OCI-LY1 (cell line): ENCODE measurements around the gene DVL1.

Experiments
- H2AFZ ChIP-seq: fragments of 200-600 bp; sonication (generic), shearing (Covaris generic); 2 replicates; pipeline ENCODE4 v1.6.0; 2014; ENCODE audit warnings: antibody characterized with exemption, mild to moderate bottlenecking, low read length
- H3F3A ChIP-seq: fragments of 200-600 bp; sonication (generic), shearing (Covaris generic); 2 replicates; pipeline ENCODE4 v1.6.0; 2014; ENCODE audit warnings: mild to moderate bottlenecking, antibody characterized with exemption, low read length, moderate library complexity; ENCODE audit not compliant: insufficient read depth
- H3K27ac ChIP-seq: fragments of 200-600 bp; sonication (generic); 2 replicates; pipeline ENCODE4 v1.5.1; 2014; ENCODE audit warnings: low read length, mixed run types, mild to moderate bottlenecking, low read depth; ENCODE audit not compliant: poor library complexity, severe bottlenecking
- H3K27me3 ChIP-seq: fragments of 200-600 bp; sonication (generic); 2 replicates; pipeline ENCODE4 v1.6.0; 2014; ENCODE audit warnings: antibody characterized with exemption, mild to moderate bottlenecking, low read length, moderate library complexity; ENCODE audit not compliant: insufficient read depth
- H3K36me3 ChIP-seq: fragments of 200-600 bp; sonication (generic); 2 replicates; pipeline ENCODE4 v1.6.1; 2014; ENCODE audit warnings: mild to moderate bottlenecking, antibody characterized with exemption, low read length, moderate library complexity, mixed read lengths; ENCODE audit not compliant: insufficient read depth
- H3K4me1 ChIP-seq: fragments of 200-600 bp; sonication (generic); 2 replicates; pipeline ENCODE4 v1.5.1; 2014; ENCODE audit warnings: mild to moderate bottlenecking, low read length, moderate library complexity; ENCODE audit not compliant: insufficient read depth, severe bottlenecking
- H3K4me2 ChIP-seq: fragments of 200-600 bp; sonication (generic), shearing (Covaris generic); 2 replicates; pipeline ENCODE4 v1.6.1; 2014; ENCODE audit warnings: low read length
- H3K4me3 ChIP-seq: fragments of 200-600 bp; sonication (generic); 2 replicates; pipeline ENCODE4 v1.5.1; 2014; ENCODE audit warnings: low read length, low read depth, mild to moderate bottlenecking, mixed read lengths; ENCODE audit not compliant: poor library complexity, severe bottlenecking
- H3K79me2 ChIP-seq: fragments of 200-600 bp; shearing (Covaris generic); 2 replicates; pipeline ENCODE4 v1.6.1; 2016; ENCODE audit warnings: mixed run types, low read length, mixed read lengths; ENCODE audit not compliant: insufficient read depth
- H3K9ac ChIP-seq: fragments of 200-600 bp; sonication (generic), shearing (Covaris generic); 2 replicates; pipeline ENCODE4 v1.6.1; 2014; ENCODE audit warnings: mild to moderate bottlenecking, low read length, mixed read lengths
- H3K9me2 ChIP-seq: fragments of 200-600 bp; sonication (generic), shearing (Covaris generic); 2 replicates; pipeline ENCODE4 v1.6.1; 2014; ENCODE audit warnings: low read depth, mild to moderate bottlenecking, low read length, mixed read lengths
- H3K9me3 ChIP-seq: fragments of 200-600 bp; shearing (Covaris generic); 2 replicates; pipeline ENCODE4 v1.6.1; 2014; ENCODE audit warnings: low read length, mixed read lengths
- H4K20me1 ChIP-seq: fragments of 200-600 bp; sonication (generic), shearing (Covaris generic); 2 replicates; pipeline ENCODE4 v1.6.0; 2016; ENCODE audit warnings: mild to moderate bottlenecking, low read length; ENCODE audit not compliant: insufficient read depth
- EZH2 ChIP-seq: fragments of 200-600 bp; sonication (generic), shearing (Covaris generic); IDR thresholded peaks from 2 replicates; pipeline ENCODE4 v1.8.0; 2017; ENCODE audit warnings: borderline replicate concordance, mixed run types, mild to moderate bottlenecking, antibody characterized with exemption, low read length, moderate library complexity, mixed read lengths
- TF ChIP-seq, protein P1 (sequence below): fragments of 200-600 bp; sonication (generic), shearing (Covaris generic); IDR thresholded peaks from 2 replicates; pipeline ENCODE4 v1.5.1; 2017; ENCODE audit warnings: mild to moderate bottlenecking, antibody characterized with exemption, low read length, moderate library complexity, mixed read lengths

DVL1 gene

DNA sequence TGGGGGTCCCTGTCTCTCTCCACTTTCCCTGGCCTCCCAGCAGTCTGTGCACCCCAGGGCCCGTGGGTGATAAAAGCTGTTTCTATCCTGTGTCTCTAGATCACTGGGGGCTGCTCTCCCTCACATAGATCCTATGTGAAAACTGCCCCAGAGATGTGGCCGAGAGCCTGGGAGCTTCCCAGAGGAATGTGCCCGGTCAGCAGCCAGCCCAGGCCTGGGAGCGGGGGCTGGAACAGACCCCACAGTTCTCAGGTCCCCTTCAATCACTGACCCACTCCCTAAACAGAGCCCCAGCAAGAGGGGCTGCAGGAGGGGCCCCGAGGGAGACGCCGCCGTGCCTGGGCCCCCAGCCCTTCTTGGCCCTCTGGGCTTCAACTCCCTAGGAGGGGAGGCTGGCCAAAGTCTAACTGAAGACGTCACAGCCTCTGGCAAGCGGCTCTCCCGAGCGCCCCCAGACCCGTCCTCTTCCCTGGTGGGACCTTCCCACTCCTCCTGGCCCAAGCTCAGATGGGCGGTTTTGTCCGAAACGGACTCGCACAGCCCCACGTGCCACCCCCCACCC is 8.7 kb upstream of the DVL1 start:
- peaks cover 7% of the 10 kb centered on the region; the same call in 1 of the 2 replicates for H3K27me3 ChIP-seq
- no peaks in the 10 kb centered on the region for H4K20me1 ChIP-seq
- no peaks in the 10 kb centered on the region for H3K79me2 ChIP-seq
- H3K4me2 ChIP-seq, result 0 out of 2 replicates have a peak overlapping the region, but pooled peaks have one; percentile 23
- no peaks in the 10 kb centered on the region for H3K9me2 ChIP-seq
- no peaks in the 10 kb centered on the region for H3K36me3 ChIP-seq
- no peaks in the 10 kb centered on the region for H3F3A ChIP-seq
- no peak overlapping the region for H3K4me3 ChIP-seq
- no peaks in the 10 kb centered on the region for H3K9me3 ChIP-seq
- H3K27ac ChIP-seq, result no peak overlapping the region
- no peak overlapping the region for H2AFZ ChIP-seq
- H3K4me1 ChIP-seq, result peaks cover 6% of the 10 kb centered on the region
- no peak overlapping the region for H3K9ac ChIP-seq
- TF ChIP-seq, protein P1, sequence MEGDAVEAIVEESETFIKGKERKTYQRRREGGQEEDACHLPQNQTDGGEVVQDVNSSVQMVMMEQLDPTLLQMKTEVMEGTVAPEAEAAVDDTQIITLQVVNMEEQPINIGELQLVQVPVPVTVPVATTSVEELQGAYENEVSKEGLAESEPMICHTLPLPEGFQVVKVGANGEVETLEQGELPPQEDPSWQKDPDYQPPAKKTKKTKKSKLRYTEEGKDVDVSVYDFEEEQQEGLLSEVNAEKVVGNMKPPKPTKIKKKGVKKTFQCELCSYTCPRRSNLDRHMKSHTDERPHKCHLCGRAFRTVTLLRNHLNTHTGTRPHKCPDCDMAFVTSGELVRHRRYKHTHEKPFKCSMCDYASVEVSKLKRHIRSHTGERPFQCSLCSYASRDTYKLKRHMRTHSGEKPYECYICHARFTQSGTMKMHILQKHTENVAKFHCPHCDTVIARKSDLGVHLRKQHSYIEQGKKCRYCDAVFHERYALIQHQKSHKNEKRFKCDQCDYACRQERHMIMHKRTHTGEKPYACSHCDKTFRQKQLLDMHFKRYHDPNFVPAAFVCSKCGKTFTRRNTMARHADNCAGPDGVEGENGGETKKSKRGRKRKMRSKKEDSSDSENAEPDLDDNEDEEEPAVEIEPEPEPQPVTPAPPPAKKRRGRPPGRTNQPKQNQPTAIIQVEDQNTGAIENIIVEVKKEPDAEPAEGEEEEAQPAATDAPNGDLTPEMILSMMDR, result no peak
- TF ChIP-seq EZH2, result no peak

DNA sequence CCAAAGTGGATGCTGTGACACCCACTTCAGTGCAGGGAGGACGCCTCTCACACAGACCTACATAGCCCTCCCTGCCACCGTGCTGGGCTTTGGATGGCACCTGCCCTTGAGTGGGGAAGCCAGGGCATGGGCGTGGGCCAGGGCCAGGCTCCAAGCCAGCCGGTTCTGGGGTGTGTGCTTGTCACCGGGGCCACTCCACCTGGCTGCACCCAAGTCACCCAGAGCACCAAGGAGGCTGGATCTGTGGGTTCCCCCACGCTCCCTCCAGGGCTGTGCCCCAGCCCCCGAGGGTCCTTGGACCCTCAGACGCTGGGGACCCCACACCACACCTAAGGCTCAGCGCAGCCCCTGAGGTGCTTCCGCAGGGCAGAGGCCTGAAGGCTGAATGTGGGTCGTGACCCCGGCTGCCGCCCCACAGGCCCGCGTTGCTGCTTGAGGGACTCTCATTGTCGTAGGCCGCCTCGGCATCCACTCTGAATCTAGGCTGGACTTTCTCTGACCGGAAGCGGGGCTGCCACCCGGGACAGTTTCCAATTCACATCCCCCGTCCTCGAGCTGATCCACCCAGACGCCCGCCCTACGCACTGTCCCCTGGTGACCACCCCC is 7.7 kb upstream of the DVL1 start:
- H3K79me2 ChIP-seq, result no peaks in the 10 kb centered on the region
- no peak overlapping the region for H3K4me2 ChIP-seq
- H3K4me3 ChIP-seq, result no peak overlapping the region
- no peaks in the 10 kb centered on the region for H3K9me3 ChIP-seq
- H4K20me1 ChIP-seq, result no peaks in the 10 kb centered on the region
- no peak overlapping the region for H2AFZ ChIP-seq
- H3K27ac ChIP-seq, result no peak overlapping the region
- peaks cover 6% of the 10 kb centered on the region for H3K4me1 ChIP-seq
- H3F3A ChIP-seq, result no peaks in the 10 kb centered on the region; the same call in 1 of the 2 replicates
- H3K9ac ChIP-seq, result no peak overlapping the region
- TF ChIP-seq EZH2, result no peak
- TF ChIP-seq, protein P1, result no peak
- H3K27me3 ChIP-seq, result peaks cover 13% of the 10 kb centered on the region; the same call in 1 of the 2 replicates
- no peaks in the 10 kb centered on the region for H3K36me3 ChIP-seq
- H3K9me2 ChIP-seq, result no peaks in the 10 kb centered on the region

DNA sequence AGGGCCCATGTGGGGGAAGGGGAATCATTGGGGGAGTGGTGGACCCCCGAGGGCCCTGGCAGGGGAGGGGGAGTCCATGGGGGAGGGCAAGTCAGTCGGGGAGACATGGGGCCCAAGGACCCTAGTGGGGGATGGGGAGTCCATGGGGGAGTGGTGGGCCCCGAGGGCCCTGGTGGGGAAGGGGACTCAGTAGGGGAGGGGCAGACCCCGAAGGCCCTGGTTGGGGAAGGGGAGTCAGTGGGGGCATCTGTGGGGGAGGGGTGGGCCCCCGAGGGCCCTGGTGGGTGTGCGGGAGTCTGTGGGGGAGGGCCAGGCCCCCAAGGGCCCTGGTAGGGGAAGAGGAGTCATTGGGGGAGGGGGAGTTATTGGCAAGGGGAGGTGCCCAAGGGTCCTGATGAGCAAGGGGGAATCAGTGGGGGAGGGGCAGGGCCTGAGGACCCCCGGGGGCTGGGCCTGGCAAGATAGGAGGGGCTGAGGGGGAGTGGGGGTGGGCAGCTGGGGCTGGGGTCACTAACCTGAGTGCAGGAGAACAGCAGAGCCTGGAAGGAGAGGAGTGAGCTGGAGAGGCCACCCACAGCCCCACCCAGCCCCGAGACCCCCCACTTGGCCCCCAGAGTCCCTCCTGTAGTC is 7.1 kb upstream of the DVL1 start:
- Histone ChIP-seq H3K4me1 (peaks cover 6% of the 10 kb centered on the region), H3K36me3 (no peaks in the 10 kb centered on the region), H4K20me1 (no peaks in the 10 kb centered on the region), H3K9ac (no peak overlapping the region), H3K4me2 (no peak overlapping the region), H3K4me3 (no peak overlapping the region), H3K27ac (no peak overlapping the region), H2AFZ (no peak overlapping the region), H3F3A (no peaks in the 10 kb centered on the region; the same call in 1 of the 2 replicates), H3K9me3 (no peaks in the 10 kb centered on the region), H3K27me3 (peaks cover 13% of the 10 kb centered on the region; the same call in 1 of the 2 replicates), H3K9me2 (no peaks in the 10 kb centered on the region), H3K79me2 (no peaks in the 10 kb centered on the region)
- TF ChIP-seq, protein P1, result no peak
- TF ChIP-seq EZH2, result no peak
